ENCODE measurements around the gene RNF126.

- TF ChIP-seq CTCF (IDR thresholded peaks at IDR 0.05 in 4 of 5, conservative IDR thresholded peaks at IDR 0.05 in 1 of 5), result no peak
- TF ChIP-seq POLR2A (IDR thresholded peaks at IDR 0.05), result no peak
Observed at GRCh38 chr19:709196-709964, 46.4 kb upstream of the RNF126 start.
